Endodermal cell (in vitro differentiated cells): Measurements from ENCODE around the gene HTRA1. TPM values are rescaled to one million over a fixed set of nuclear protein-coding genes. Genes with fewer than 3 reads are reported as not detected.

Source experiments
- DNase-seq: peaks from one replicate; pipeline ENCODE4 v3.0.0-alpha.2; 2017
- H3K27ac ChIP-seq: 2 replicates; pipeline ENCODE4 v1.5.1; 2013; ENCODE audit warnings: mild to moderate bottlenecking, low read depth, low read length, moderate library complexity
- H3K27me3 ChIP-seq: 2 replicates; pipeline ENCODE4 v1.6.1; 2013; ENCODE audit warnings: mild to moderate bottlenecking, low read length, moderate library complexity; ENCODE audit not compliant: insufficient read depth, control insufficient read depth, poor library complexity, severe bottlenecking
- H3K36me3 ChIP-seq: 2 replicates; pipeline ENCODE4 v1.7.0; 2013; ENCODE audit warnings: mild to moderate bottlenecking, low read length, moderate library complexity; ENCODE audit not compliant: control insufficient read depth, insufficient read depth
- H3K4me1 ChIP-seq: one replicate; pipeline ENCODE4 v1.7.0; 2013; ENCODE audit warnings: low read length; ENCODE audit not compliant: control insufficient read depth, insufficient read depth
- H3K4me3 ChIP-seq: 2 replicates; pipeline ENCODE4 v1.5.1; 2013; ENCODE audit warnings: mild to moderate bottlenecking, low read length, moderate library complexity
- H3K9ac ChIP-seq: 2 replicates; pipeline ENCODE4 v1.6.1; 2013; ENCODE audit warnings: mild to moderate bottlenecking, low read length, moderate library complexity; ENCODE audit not compliant: poor library complexity, severe bottlenecking; ENCODE audit errors: extremely low read depth
- H3K9me3 ChIP-seq: 2 replicates; pipeline ENCODE4 v1.6.1; 2013; ENCODE audit warnings: mild to moderate bottlenecking, low read length, moderate library complexity; ENCODE audit not compliant: control insufficient read depth
- H3K27ac Mint-ChIP-seq: 2 replicates; pipeline ENCODE4 v1.8.0; 2020; ENCODE audit warnings: mixed read lengths
- H3K27me3 Mint-ChIP-seq: 2 replicates; pipeline ENCODE4 v1.8.0; 2021; ENCODE audit warnings: mild to moderate bottlenecking, mixed read lengths; ENCODE audit not compliant: insufficient read depth
- H3K36me3 Mint-ChIP-seq: 2 replicates; pipeline ENCODE4 v1.8.0; 2020; ENCODE audit warnings: low read depth, mixed read lengths
- H3K4me1 Mint-ChIP-seq: 2 replicates; pipeline ENCODE4 v1.8.0; 2020; ENCODE audit warnings: mixed read lengths
- H3K4me3 Mint-ChIP-seq: 2 replicates; pipeline ENCODE4 v1.8.0; 2020; ENCODE audit warnings: mild to moderate bottlenecking, moderate library complexity, mixed read lengths
- H3K9me3 Mint-ChIP-seq: 2 replicates; pipeline ENCODE4 v1.8.0; 2020; ENCODE audit warnings: mild to moderate bottlenecking, mixed read lengths
- WGBS, 2 experiments: methylation state at CpG; one replicate each; pipeline versions ENCODE4 v1.1.5 to v1.1.7; 2013; ENCODE audit warnings: missing lambda C conversion rate in 2 of 2, mixed read lengths in 1 of 2; ENCODE audit not compliant: insufficient coverage in 1 of 2, insufficient read length in 1 of 2; 5-methylcytosine and 5-hydroxymethylcytosine counted together
- total RNA-seq, 2 donors: library from RNA; stranded (reverse); fragmentation: NEBNext Ultra II Directional in 1 of 2; extraction: Animal tissue kit (Norgen Biotek cat#: 25700) in 1 of 2; gene quantifications; 2 replicates in 1 of 2; 3 replicates in 1 of 2; pipeline ENCODE4 v1.2.1, GENCODE V29; 2021
- TF ChIP-seq, protein P1 (sequence below): fragments of 200-600 bp; sonication (generic); conservative IDR thresholded peaks from 2 replicates; pipeline ENCODE4 v1.5.0; 2021; ENCODE audit warnings: antibody characterized with exemption, mild to moderate bottlenecking

The HTRA1 gene
- total RNA-seq, 2 donors from 2014 or later = 1.7 to 3.1 TPM

- H3K4me3 Mint-ChIP-seq = no peak overlapping the region
- Histone ChIP-seq H3K27me3 (peaks cover 12% of the 10 kb centered on the region), H3K4me1 (peaks cover 3% of the 10 kb centered on the region), H3K36me3 (no peaks in the 10 kb centered on the region), H3K9ac (no peak overlapping the region), H3K4me3 (no peak overlapping the region), H3K27ac (no peak overlapping the region), H3K9me3 (no peaks in the 10 kb centered on the region)
- TF ChIP-seq, protein P1, sequence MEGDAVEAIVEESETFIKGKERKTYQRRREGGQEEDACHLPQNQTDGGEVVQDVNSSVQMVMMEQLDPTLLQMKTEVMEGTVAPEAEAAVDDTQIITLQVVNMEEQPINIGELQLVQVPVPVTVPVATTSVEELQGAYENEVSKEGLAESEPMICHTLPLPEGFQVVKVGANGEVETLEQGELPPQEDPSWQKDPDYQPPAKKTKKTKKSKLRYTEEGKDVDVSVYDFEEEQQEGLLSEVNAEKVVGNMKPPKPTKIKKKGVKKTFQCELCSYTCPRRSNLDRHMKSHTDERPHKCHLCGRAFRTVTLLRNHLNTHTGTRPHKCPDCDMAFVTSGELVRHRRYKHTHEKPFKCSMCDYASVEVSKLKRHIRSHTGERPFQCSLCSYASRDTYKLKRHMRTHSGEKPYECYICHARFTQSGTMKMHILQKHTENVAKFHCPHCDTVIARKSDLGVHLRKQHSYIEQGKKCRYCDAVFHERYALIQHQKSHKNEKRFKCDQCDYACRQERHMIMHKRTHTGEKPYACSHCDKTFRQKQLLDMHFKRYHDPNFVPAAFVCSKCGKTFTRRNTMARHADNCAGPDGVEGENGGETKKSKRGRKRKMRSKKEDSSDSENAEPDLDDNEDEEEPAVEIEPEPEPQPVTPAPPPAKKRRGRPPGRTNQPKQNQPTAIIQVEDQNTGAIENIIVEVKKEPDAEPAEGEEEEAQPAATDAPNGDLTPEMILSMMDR = no peak
- 88 to 90% methylated on average over 5 to 8 of the region's 8 CpGs for WGBS, 2 experiments
- no peak overlapping the region for H3K27ac Mint-ChIP-seq
- no peak for DNase-seq
- no peaks in the 10 kb centered on the region for H3K9me3 Mint-ChIP-seq
- no peaks in the 10 kb centered on the region for H3K36me3 Mint-ChIP-seq
- peaks cover 17% of the 10 kb centered on the region for H3K4me1 Mint-ChIP-seq
- peaks cover 33% of the 10 kb centered on the region for H3K27me3 Mint-ChIP-seq
Measured at GRCh38 chr10:122499012-122499411, 37.7 kb downstream of the HTRA1 start.

DNA sequence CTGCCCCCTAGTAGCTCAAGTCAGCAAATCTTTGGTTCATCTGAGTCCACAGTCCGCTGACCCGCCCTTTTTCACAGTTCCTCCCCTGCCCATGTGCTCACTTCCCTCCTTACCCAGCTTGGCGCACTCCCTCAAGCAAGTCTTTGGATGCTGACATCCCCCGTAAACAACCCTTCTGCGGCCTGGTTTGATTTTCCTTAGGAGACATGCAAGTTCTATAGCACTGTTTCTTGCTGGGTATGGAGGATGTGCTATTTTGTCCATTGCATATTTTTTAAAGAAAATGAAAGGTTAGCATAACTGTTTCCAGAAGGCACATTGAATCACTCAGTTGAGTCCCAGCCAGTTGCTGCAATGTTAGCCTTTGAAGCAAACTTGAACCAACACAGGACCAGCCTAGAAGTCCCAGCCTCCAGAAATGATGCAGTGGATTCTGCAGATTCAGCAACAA, 38.2 kb downstream of the HTRA1 start:
- Mint-ChIP-seq H3K4me1 (peaks cover 17% of the 10 kb centered on the region), H3K4me3 (no peak overlapping the region), H3K27me3 (peaks cover 31% of the 10 kb centered on the region), H3K36me3 (no peaks in the 10 kb centered on the region), H3K9me3 (no peaks in the 10 kb centered on the region), H3K27ac (no peak overlapping the region)
- 74 to 77% methylated on average over 5 of the region's 5 CpGs for WGBS, 2 experiments
- H3K36me3 ChIP-seq = no peaks in the 10 kb centered on the region
- peaks cover 3% of the 10 kb centered on the region for H3K4me1 ChIP-seq
- TF ChIP-seq, protein P1 = no peak
- DNase-seq = no peak
- no peaks in the 10 kb centered on the region for H3K9me3 ChIP-seq
- H3K4me3 ChIP-seq = no peak overlapping the region
- H3K9ac ChIP-seq = no peak overlapping the region
- H3K27me3 ChIP-seq = peaks cover 12% of the 10 kb centered on the region
- H3K27ac ChIP-seq = no peak overlapping the region

GRCh38 chr10:122500194-122500593, 38.8 kb downstream of the HTRA1 start:
- Mint-ChIP-seq H3K27me3 (peaks cover 29% of the 10 kb centered on the region), H3K36me3 (no peaks in the 10 kb centered on the region), H3K27ac (no peak overlapping the region), H3K9me3 (no peaks in the 10 kb centered on the region), H3K4me1 (peaks cover 12% of the 10 kb centered on the region), H3K4me3 (no peak overlapping the region)
- no peak overlapping the region for H3K9ac ChIP-seq
- peaks cover 12% of the 10 kb centered on the region for H3K27me3 ChIP-seq
- no peak overlapping the region for H3K4me3 ChIP-seq
- H3K9me3 ChIP-seq = no peaks in the 10 kb centered on the region
- TF ChIP-seq, protein P1 = no peak
- no peak overlapping the region for H3K27ac ChIP-seq
- H3K36me3 ChIP-seq = no peaks in the 10 kb centered on the region
- no peak for DNase-seq
- 75 to 100% methylated on average over 3 to 5 of the region's 5 CpGs for WGBS, 2 experiments
- H3K4me1 ChIP-seq = peaks cover 3% of the 10 kb centered on the region
